ENCODE measurements around the gene TSPAN18.

The TSPAN18 gene

DNA sequence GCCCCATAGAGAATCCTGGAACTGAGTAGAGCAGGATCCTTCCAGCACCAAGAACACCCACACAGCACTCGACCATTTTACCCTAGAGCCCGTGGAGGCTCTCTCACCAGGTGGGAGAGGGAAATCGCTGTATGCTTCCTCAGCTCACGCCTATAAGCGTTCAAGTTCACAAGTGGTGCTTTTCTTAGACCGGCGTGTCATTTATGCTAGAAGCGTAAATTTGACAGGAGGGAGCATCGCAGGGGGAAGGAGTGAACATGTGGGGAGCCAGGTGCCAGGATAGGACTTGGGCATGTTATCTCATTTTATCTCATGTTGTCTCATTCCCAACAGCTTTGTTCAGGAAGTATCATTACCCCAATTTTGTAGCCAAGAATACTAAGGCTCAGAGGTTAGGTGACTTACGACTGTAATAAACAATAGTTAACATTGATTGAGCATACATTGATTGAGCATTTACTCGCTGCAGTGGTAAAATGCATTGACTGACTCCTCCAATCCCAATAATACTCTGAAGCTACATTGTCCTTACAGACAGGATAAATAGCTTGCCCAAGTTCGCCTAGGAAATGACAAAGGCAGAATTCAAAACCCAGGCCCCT is 243.0 kb downstream of the TSPAN18 start:
- Histone ChIP-seq H3K36me3 (ENCODE audit: control insufficient read depth, insufficient read depth, low read length) (no peaks in the 10 kb centered on the region), H3K4me1 (ENCODE audit: control insufficient read depth, insufficient read depth, low read length, poor library complexity, severe bottlenecking) (no peaks in the 10 kb centered on the region), H3K9me3 (ENCODE audit: control insufficient read depth, low read length) (no peaks in the 10 kb centered on the region), H3K27ac (ENCODE audit: insufficient read depth, low read length, poor library complexity, severe bottlenecking) (no peak overlapping the region), H3K27me3 (replicated peaks; ENCODE audit: control insufficient read depth, insufficient read depth, low read length, poor library complexity, severe bottlenecking) (no peaks in the 10 kb centered on the region), H3K4me3 (ENCODE audit: insufficient read depth, low read depth, low read length, poor library complexity, severe bottlenecking) (no peak overlapping the region)
- DNase-seq: no peak

DNA sequence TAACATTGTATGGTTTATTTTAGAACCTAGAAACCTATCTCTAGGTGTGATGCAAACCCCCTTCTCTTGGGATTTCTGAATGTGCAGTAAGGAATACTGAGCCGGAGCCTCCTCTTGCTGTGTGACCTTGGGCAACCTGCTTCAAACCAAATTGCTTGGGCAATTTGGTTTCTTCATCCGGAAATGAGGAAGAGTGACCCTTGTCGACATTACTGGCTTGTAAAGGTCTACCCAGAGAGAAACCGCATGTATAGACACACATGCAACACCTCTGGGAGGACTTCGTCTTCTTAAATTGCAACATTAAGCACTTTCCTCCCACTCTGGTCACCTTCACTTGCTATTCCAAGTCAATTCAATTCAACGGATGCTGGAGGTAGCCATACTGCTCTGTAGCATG is 243.5 kb downstream of the TSPAN18 start:
- Histone ChIP-seq H3K4me3 (ENCODE audit: insufficient read depth, low read depth, low read length, poor library complexity, severe bottlenecking) (no peak overlapping the region), H3K27ac (ENCODE audit: insufficient read depth, low read length, poor library complexity, severe bottlenecking) (no peak overlapping the region), H3K36me3 (ENCODE audit: control insufficient read depth, insufficient read depth, low read length) (no peaks in the 10 kb centered on the region), H3K9me3 (ENCODE audit: control insufficient read depth, low read length) (no peaks in the 10 kb centered on the region), H3K27me3 (replicated peaks; ENCODE audit: control insufficient read depth, insufficient read depth, low read length, poor library complexity, severe bottlenecking) (no peaks in the 10 kb centered on the region), H3K4me1 (ENCODE audit: control insufficient read depth, insufficient read depth, low read length, poor library complexity, severe bottlenecking) (no peaks in the 10 kb centered on the region)
- no peak for DNase-seq

DNA sequence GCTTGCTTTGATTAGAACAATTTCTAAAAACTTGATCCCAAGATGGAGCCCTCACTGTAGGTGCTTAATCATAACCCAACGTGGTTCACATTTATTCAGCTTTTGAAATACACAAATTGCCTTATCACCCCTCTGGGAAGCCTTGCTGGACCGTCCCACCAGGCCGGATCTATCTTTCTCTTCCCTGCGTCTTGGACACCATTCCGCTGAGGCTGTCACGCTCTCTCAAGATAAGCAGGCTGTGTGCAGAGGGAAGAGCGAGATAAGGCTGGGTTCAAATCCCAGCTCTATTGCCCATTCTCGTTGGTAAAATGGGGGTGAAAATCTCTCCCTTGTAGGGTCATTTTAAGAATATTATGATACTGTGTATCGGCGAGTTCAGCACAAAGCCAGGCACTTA is 244.4 kb downstream of the TSPAN18 start:
- Histone ChIP-seq H3K27ac (ENCODE audit: insufficient read depth, low read length, poor library complexity, severe bottlenecking) (no peak overlapping the region), H3K4me1 (ENCODE audit: control insufficient read depth, insufficient read depth, low read length, poor library complexity, severe bottlenecking) (no peaks in the 10 kb centered on the region)

DNA sequence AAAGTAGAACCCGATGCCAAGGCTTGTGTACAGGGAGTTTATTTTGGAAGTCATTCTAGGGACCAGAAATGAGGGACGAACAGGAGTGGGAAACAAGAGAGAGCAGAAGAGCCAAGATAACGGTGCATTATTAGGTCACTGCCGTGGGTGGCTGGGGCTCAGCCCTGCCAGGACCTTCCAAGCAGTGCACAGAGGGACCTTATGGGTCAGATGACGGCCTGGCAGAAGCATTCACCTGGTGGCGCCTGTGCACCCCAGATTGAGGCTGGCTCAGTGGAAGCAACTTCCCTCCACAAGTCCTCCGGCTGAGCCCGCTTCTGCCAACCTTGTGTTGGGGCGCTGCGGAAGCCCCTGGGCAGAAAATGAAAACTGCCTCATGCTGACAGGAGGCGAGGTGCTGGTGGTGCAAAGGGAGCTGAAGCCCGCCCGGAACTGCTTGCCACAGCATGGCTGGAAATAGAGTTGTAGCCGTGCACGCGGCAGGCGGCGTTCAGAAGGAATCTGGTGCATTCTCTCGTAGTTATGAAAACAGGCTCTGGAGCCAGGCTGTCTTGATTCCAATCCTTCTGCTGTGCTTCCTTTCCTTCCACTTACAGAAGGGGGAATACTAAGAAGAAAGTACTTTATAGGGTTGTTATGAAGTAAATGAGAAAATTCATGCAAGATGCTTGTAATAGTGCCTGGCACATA is 246.1 kb downstream of the TSPAN18 start:
- Histone ChIP-seq H3K9me3 (ENCODE audit: control insufficient read depth, low read length) (no peaks in the 10 kb centered on the region), H3K4me3 (ENCODE audit: insufficient read depth, low read depth, low read length, poor library complexity, severe bottlenecking) (no peak overlapping the region), H3K27ac (ENCODE audit: insufficient read depth, low read length, poor library complexity, severe bottlenecking) (no peak overlapping the region), H3K4me1 (ENCODE audit: control insufficient read depth, insufficient read depth, low read length, poor library complexity, severe bottlenecking) (peaks cover 8% of the 10 kb centered on the region), H3K27me3 (replicated peaks; ENCODE audit: control insufficient read depth, insufficient read depth, low read length, poor library complexity, severe bottlenecking) (no peaks in the 10 kb centered on the region), H3K36me3 (ENCODE audit: control insufficient read depth, insufficient read depth, low read length) (no peaks in the 10 kb centered on the region)
- DNase-seq: no peak

More for the DNA sequence above, 244.4 kb downstream of the TSPAN18 start:
- Histone ChIP-seq H3K36me3 (ENCODE audit: control insufficient read depth, insufficient read depth, low read length) (no peaks in the 10 kb centered on the region), H3K27me3 (replicated peaks; ENCODE audit: control insufficient read depth, insufficient read depth, low read length, poor library complexity, severe bottlenecking) (no peaks in the 10 kb centered on the region), H3K9me3 (ENCODE audit: control insufficient read depth, low read length) (no peaks in the 10 kb centered on the region), H3K4me3 (ENCODE audit: insufficient read depth, low read depth, low read length, poor library complexity, severe bottlenecking) (no peak overlapping the region)
- DNase-seq: no peak

DNA sequence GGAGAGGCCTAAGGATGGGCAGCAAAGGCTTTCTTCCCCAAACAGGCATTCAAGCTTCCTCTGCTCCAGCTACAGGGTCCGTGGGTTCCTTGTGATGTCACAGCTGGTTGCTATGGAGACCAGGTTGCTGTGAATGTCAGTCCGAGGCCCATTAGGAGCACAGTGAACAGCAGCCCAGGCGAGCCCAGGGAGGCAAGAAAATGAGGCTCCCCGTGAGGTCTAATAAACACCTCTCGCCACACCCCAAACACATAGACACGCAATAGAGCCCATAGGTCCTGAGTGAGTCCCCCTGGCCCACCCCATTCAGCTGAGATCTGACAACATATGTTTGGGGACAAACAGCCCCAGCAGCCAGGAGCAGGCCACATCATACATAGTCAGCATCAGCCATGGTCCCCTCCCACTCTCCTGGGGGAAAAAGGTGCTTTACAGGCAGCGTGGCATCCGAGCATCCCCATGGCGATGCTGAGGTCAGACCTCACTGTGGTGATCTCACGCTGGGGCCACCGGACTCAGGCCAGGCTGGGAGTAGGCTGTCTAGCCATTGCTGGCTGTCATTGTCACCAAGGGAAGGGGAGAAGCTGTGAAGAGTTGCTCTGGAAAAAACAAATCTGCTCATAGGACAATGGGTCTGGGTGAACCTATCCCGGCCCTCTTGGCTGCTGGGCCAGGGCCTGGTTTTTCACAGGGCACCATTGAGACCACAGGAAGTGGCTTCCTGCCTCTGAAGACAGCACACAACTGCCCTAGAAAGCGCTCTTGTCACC is 247.1 kb downstream of the TSPAN18 start:
- H3K4me1 ChIP-seq (ENCODE audit: control insufficient read depth, insufficient read depth, low read length, poor library complexity, severe bottlenecking): peaks cover 17% of the 10 kb centered on the region
- H3K4me3 ChIP-seq (ENCODE audit: insufficient read depth, low read depth, low read length, poor library complexity, severe bottlenecking): no peak overlapping the region
- no peaks in the 10 kb centered on the region for H3K36me3 ChIP-seq (ENCODE audit: control insufficient read depth, insufficient read depth, low read length)
- H3K9me3 ChIP-seq (ENCODE audit: control insufficient read depth, low read length): no peaks in the 10 kb centered on the region
- DNase-seq: no peak
- no peak overlapping the region for H3K27ac ChIP-seq (ENCODE audit: insufficient read depth, low read length, poor library complexity, severe bottlenecking)
- no peaks in the 10 kb centered on the region for H3K27me3 ChIP-seq (replicated peaks; ENCODE audit: control insufficient read depth, insufficient read depth, low read length, poor library complexity, severe bottlenecking)

DNA sequence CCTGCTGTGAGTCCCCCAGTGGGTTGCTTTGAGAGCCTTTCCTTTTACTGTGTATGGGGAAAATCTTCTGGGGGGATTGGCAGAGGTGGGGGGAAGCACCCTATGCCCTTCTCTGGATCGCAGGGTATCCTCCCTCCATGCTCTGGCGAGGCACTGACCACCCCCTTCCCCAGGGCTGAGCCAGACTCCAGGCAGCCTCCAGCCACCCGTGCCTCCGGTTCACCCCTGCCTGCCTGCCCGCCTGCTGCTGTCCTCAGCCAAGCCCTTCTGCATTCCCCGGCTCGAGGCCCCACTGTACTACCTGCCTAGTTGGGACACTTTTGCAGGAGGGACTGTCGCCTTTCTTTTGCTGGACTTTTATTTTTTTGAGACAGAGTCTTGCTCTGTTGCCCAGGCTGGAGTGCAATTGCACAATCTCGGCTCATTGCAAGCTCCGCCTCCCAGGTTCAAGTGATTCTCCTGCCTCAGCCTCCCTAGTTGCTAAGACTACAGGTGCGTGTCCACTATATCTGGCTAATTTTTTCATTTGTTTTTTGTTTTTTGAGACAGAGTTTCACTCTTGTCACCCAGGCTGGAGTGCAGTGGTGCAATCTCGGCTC is 247.7 kb downstream of the TSPAN18 start:
- no peaks in the 10 kb centered on the region for H3K27me3 ChIP-seq (replicated peaks; ENCODE audit: control insufficient read depth, insufficient read depth, low read length, poor library complexity, severe bottlenecking)
- peaks cover 23% of the 10 kb centered on the region for H3K4me1 ChIP-seq (ENCODE audit: control insufficient read depth, insufficient read depth, low read length, poor library complexity, severe bottlenecking)
- H3K4me3 ChIP-seq (ENCODE audit: insufficient read depth, low read depth, low read length, poor library complexity, severe bottlenecking): no peak overlapping the region
- DNase-seq: no peak
- H3K9me3 ChIP-seq (ENCODE audit: control insufficient read depth, low read length): no peaks in the 10 kb centered on the region
- H3K36me3 ChIP-seq (ENCODE audit: control insufficient read depth, insufficient read depth, low read length): no peaks in the 10 kb centered on the region
- no peak overlapping the region for H3K27ac ChIP-seq (ENCODE audit: insufficient read depth, low read length, poor library complexity, severe bottlenecking)

DNA sequence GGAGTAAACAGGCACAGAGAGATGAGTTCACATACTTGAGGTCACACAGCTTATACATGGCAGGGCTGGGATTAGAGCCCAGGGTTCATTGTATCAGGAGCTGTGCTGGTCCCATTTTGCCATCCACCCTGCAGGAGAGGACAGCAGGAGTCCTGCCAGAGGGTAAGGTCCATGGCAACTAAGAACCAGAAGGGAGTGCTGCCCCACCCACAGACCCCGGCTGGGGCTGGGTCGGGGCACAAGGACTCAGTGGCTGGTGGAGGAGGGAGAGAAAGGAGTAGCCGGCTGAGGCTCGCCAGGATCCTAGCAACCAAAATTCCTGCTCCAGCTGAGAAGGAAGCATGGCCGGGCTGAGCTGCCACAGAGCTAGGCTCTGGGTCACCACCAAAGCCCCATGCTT is 249.8 kb downstream of the TSPAN18 start:
- no peak for DNase-seq
- Histone ChIP-seq H3K36me3 (ENCODE audit: control insufficient read depth, insufficient read depth, low read length) (no peaks in the 10 kb centered on the region), H3K4me1 (ENCODE audit: control insufficient read depth, insufficient read depth, low read length, poor library complexity, severe bottlenecking) (peaks cover 36% of the 10 kb centered on the region), H3K27me3 (replicated peaks; ENCODE audit: control insufficient read depth, insufficient read depth, low read length, poor library complexity, severe bottlenecking) (no peaks in the 10 kb centered on the region), H3K27ac (ENCODE audit: insufficient read depth, low read length, poor library complexity, severe bottlenecking) (no peak overlapping the region), H3K4me3 (ENCODE audit: insufficient read depth, low read depth, low read length, poor library complexity, severe bottlenecking) (no peak overlapping the region), H3K9me3 (ENCODE audit: control insufficient read depth, low read length) (no peaks in the 10 kb centered on the region)

DNA sequence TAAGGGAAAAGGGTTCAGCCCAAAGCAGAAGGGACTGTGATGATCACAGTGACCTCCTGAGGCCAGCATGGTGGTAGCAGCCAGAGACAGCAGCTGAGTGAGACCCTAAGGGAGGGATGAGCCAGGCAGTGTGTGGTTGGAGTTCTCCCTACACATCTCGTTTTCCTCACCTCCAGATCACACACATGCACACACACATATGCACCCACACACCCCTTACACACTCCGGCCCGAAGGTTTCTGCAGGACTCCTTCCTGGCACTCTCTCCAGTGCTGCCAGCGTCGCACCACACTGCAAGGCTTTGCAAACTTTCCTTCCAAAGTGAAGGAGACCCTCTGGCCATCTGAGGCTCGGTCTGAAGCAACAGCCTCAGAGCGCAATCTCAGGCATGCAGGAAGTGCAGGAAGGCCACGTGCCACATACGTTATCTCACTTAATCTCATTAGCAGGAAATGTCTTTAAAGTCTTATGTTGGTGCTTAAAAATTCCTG is 250.8 kb downstream of the TSPAN18 start:
- Histone ChIP-seq H3K9me3 (ENCODE audit: control insufficient read depth, low read length) (no peaks in the 10 kb centered on the region), H3K36me3 (ENCODE audit: control insufficient read depth, insufficient read depth, low read length) (no peaks in the 10 kb centered on the region), H3K27ac (ENCODE audit: insufficient read depth, low read length, poor library complexity, severe bottlenecking) (no peak overlapping the region), H3K4me3 (ENCODE audit: insufficient read depth, low read depth, low read length, poor library complexity, severe bottlenecking) (no peak overlapping the region), H3K27me3 (replicated peaks; ENCODE audit: control insufficient read depth, insufficient read depth, low read length, poor library complexity, severe bottlenecking) (no peaks in the 10 kb centered on the region), H3K4me1 (ENCODE audit: control insufficient read depth, insufficient read depth, low read length, poor library complexity, severe bottlenecking) (peaks cover 36% of the 10 kb centered on the region)
- no peak for DNase-seq

DNA sequence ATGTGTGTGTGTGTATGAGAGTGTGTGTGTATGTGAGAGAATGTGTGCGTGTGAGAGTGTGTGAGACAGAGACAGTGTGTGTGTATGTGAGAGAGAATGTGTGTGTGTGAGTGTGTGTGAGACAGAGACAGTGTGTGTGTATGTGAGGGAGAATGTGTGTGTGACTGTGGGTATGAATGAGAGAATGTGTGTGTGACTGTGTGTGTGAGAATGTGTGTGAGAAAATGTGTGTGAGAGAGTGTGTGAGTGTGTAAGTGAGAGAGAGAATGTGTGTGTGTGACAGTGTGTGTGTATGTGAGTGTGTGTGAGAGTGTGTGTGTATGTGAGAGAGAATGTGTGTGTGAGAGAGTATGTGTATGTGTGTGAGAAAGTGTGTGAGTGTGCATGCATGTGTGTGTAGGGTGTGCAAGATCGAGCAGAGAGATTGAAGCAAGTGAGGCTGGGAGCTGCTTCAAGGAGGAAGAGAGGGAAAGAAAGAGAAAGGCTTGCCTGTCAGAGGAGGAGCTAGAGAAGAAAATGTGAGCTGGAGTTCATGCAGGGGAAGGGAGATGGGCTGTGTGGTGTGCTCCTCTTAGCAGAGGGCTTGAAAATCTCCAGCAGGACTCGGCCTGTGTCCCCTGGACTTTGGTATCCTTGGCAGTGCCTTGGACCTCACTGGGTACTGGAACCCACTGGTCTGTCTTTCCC is 251.7 kb downstream of the TSPAN18 start:
- Histone ChIP-seq H3K9me3 (ENCODE audit: control insufficient read depth, low read length) (no peaks in the 10 kb centered on the region), H3K27ac (ENCODE audit: insufficient read depth, low read length, poor library complexity, severe bottlenecking) (no peak overlapping the region), H3K27me3 (replicated peaks; ENCODE audit: control insufficient read depth, insufficient read depth, low read length, poor library complexity, severe bottlenecking) (no peaks in the 10 kb centered on the region), H3K4me1 (ENCODE audit: control insufficient read depth, insufficient read depth, low read length, poor library complexity, severe bottlenecking) (peaks cover 36% of the 10 kb centered on the region), H3K4me3 (ENCODE audit: insufficient read depth, low read depth, low read length, poor library complexity, severe bottlenecking) (no peak overlapping the region), H3K36me3 (ENCODE audit: control insufficient read depth, insufficient read depth, low read length) (no peaks in the 10 kb centered on the region)
- DNase-seq: no peak

Data from effector memory CD4-positive, alpha-beta T cell (primary cell).